Uterus (tissue), 4 donors: ENCODE measurements around the gene MYOC. TPM values are rescaled to one million over a fixed set of nuclear protein-coding genes. Genes with fewer than 3 reads are reported as not detected.

Experiments used
- DNase-seq, 2 donors: peaks; one replicate each; pipeline ENCODE4 v3.0.0-alpha.2; 2019 to 2020
- H3K27ac ChIP-seq, 2 donors: fragments of 200-600 bp; sonication (generic); 1 replicate in 1 of 2; 2 replicates in 1 of 2; pipeline ENCODE4 v1.5.1; 2016 to 2018
- H3K27me3 ChIP-seq, 2 donors: fragments of 200-600 bp; sonication (generic); one replicate each; pipeline ENCODE4 v1.5.1; 2018 to 2019; ENCODE audit warnings: control low read depth in 1 of 2
- H3K36me3 ChIP-seq, 2 donors: fragments of 200-600 bp; sonication (generic); one replicate each; pipeline ENCODE4 v1.5.1; 2019; ENCODE audit warnings: control low read depth in 1 of 2
- H3K4me1 ChIP-seq, 2 donors: fragments of 200-600 bp; sonication (generic); one replicate each; pipeline ENCODE4 v1.5.1; 2018 to 2019; ENCODE audit warnings: control low read depth in 1 of 2
- H3K4me3 ChIP-seq, 2 donors: fragments of 200-600 bp; sonication (generic); 1 replicate in 1 of 2; 2 replicates in 1 of 2; pipeline ENCODE4 v1.5.1; 2018 to 2019; ENCODE audit warnings: mild to moderate bottlenecking in 1 of 2
- H3K9me3 ChIP-seq, 2 donors: fragments of 200-600 bp; sonication (generic); one replicate each; pipeline ENCODE4 v1.5.1; 2019; ENCODE audit warnings: control low read depth in 1 of 2
- CTCF ChIP-seq, 4 experiments: fragments of 200-600 bp in 2 of 4; fragments of 450-650 bp in 2 of 4; sonication (generic) in 2 of 4; IDR thresholded peaks; one replicate each; pipeline ENCODE4 v1.5.1; 2016 to 2019; ENCODE audit warnings: antibody characterized with exemption in 4 of 4, mild to moderate bottlenecking in 2 of 4, moderate library complexity in 1 of 4
- POLR2A ChIP-seq, 2 donors: fragments of 450-650 bp; IDR thresholded peaks; one replicate each; pipeline ENCODE4 v1.6.1; 2016; ENCODE audit warnings: antibody characterized with exemption in 2 of 2, mild to moderate bottlenecking in 1 of 2, moderate library complexity in 1 of 2
- intact Hi-C: fragments of 100-400 bp; cut with DNase I; formaldehyde crosslinking; loops from one replicate; pipeline ENCODE4 v1.15.1; 2023; ENCODE audit warnings: low total_unique reads
- total RNA-seq, 4 donors: library from RNA; depleted of rRNA in 3 of 4; stranded (reverse); fragments of >200 nt in 3 of 4; gene quantifications; one replicate each; pipeline versions ENCODE4 v1.1.0 to v1.2.4, GENCODE V29; 2014 to 2023
- donor health status: DM: yes; HTN: yes; CAD: no.

The MYOC gene
- total RNA-seq, 4 donors from 2014 or later = 5.6 to 38.2 (median 13.2) TPM

GRCh38 chr1:171635661-171636060 is 16.8 kb downstream of the MYOC start:
- intact Hi-C loops = no loop called here
- TF ChIP-seq CTCF (IDR thresholded peaks at IDR 0.05) (no peak), POLR2A (IDR thresholded peaks at IDR 0.05) (no peak)
- no peaks in the 10 kb centered on the region for H3K36me3 ChIP-seq
- H3K4me3 ChIP-seq = no peak overlapping the region
- no peaks in the 10 kb centered on the region for H3K4me1 ChIP-seq
- H3K27me3 ChIP-seq = no peaks in the 10 kb centered on the region
- no peak for DNase-seq
- H3K27ac ChIP-seq = no peak overlapping the region
- no peaks in the 10 kb centered on the region for H3K9me3 ChIP-seq

- TF ChIP-seq CTCF (IDR thresholded peaks at IDR 0.05) = no peak
- TF ChIP-seq POLR2A (IDR thresholded peaks at IDR 0.05) = no peak
- Histone ChIP-seq H3K27me3 (no peaks in the 10 kb centered on the region), H3K4me3 (no peak overlapping the region), H3K4me1 (no peaks in the 10 kb centered on the region), H3K27ac (no peak overlapping the region), H3K36me3 (no peaks in the 10 kb centered on the region), H3K9me3 (no peaks in the 10 kb centered on the region)
- intact Hi-C loops = no loop called here
- DNase-seq = no peak
Observed at GRCh38 chr1:171628225-171628624, 24.3 kb downstream of the MYOC start.

DNA sequence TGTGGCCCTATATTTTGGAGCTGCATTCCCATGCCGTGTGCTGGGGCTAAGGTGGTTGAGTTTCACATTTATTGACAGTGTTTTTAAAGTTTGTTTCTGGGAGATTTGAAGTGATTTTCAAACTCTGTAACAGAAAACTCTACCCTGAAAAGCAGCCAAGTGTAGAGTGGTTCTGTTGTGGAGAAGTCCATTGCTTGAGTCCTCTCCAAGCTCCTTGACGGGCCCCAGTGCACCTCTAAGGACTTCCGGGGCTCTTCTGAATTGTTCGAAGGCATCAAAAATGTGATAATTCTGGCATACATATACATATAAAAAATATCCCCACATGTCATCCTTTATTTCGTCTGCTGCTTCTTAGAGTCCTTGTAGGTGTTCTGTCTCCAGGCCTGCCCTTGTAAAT is 25.5 kb downstream of the MYOC start:
- DNase-seq = no peak
- no peak for TF ChIP-seq CTCF (IDR thresholded peaks at IDR 0.05)

GRCh38 chr1:171625225-171625624 is 27.3 kb downstream of the MYOC start:
- Histone ChIP-seq H3K4me3 (no peak overlapping the region), H3K9me3 (no peaks in the 10 kb centered on the region), H3K27ac (no peak overlapping the region), H3K4me1 (no peaks in the 10 kb centered on the region), H3K36me3 (no peaks in the 10 kb centered on the region), H3K27me3 (no peaks in the 10 kb centered on the region)
- TF ChIP-seq CTCF (IDR thresholded peaks at IDR 0.05) (no peak), POLR2A (IDR thresholded peaks at IDR 0.05) (no peak)
- intact Hi-C loops = no loop called here
- DNase-seq = no peak

More for the DNA sequence above, 25.5 kb downstream of the MYOC start:
- no peak overlapping the region for H3K4me3 ChIP-seq
- no peaks in the 10 kb centered on the region for H3K9me3 ChIP-seq
- H3K27ac ChIP-seq = no peak overlapping the region
- intact Hi-C loops = no loop called here
- H3K36me3 ChIP-seq = no peaks in the 10 kb centered on the region
- H3K4me1 ChIP-seq = no peaks in the 10 kb centered on the region
- H3K27me3 ChIP-seq = no peaks in the 10 kb centered on the region

GRCh38 chr1:171623651-171624331 is 28.7 kb downstream of the MYOC start:
- Histone ChIP-seq H3K27ac (no peak overlapping the region), H3K9me3 (no peaks in the 10 kb centered on the region), H3K4me1 (no peaks in the 10 kb centered on the region), H3K27me3 (no peaks in the 10 kb centered on the region), H3K36me3 (no peaks in the 10 kb centered on the region), H3K4me3 (no peak overlapping the region)
- intact Hi-C loops = no loop called here
- TF ChIP-seq POLR2A (IDR thresholded peaks at IDR 0.05) = no peak
- no peak for TF ChIP-seq CTCF (IDR thresholded peaks at IDR 0.05)
- no peak for DNase-seq
